ENCODE data around the gene CAPRIN1.

CAPRIN1 gene

DNA sequence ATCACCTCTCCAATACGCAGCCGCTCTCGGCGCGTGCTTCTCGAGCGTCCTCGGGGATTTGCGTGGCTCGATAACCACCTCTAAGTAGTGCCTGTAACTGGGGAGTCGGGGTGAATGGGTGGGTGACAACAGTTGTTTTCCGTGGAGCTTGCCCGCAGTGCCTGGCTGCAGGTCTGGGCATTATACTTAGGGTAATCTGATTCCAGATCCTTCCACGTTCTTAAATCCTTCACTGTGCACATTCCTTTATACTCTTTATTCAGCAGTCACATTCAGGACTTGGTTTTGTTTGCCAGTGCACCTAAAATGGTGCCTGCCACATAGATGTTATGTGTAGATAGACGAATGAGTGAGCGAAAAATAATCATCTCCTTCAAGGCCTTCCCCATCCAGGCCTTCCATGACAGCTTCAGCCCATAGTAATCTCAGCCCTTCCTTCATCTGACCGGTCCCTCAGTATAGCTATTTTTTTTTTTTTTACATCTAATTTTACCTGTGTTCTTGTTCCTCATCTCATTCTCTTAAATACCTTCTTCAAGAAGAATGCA, 54.5 kb downstream of the CAPRIN1 start:
- Histone ChIP-seq H3K27ac (ENCODE audit: low read depth, low read length) (peak overlapping the region; percentile 2; the same call in 1 of the 2 replicates), H3K9me3 (ENCODE audit: insufficient read depth, low read length) (no peaks in the 10 kb centered on the region), H3K36me3 (ENCODE audit: low read length) (no peaks in the 10 kb centered on the region), H3K9me2 (replicated peaks; ENCODE audit: insufficient read depth, low read length) (no peaks in the 10 kb centered on the region), H3K4me2 (ENCODE audit: low read depth, low read length, poor library complexity, severe bottlenecking) (peak overlapping the region; percentile 91), H3K4me3 (ENCODE audit: insufficient read depth, low read length, poor library complexity, severe bottlenecking) (peak overlapping the region; percentile 99), H3K79me2 (ENCODE audit: insufficient read depth, low read length) (peaks cover 27% of the 10 kb centered on the region), H2AFZ (ENCODE audit: low read depth, low read length, severe bottlenecking) (peak overlapping the region; percentile 52), H4K20me1 (ENCODE audit: low read depth, low read length) (no peaks in the 10 kb centered on the region), H3F3A (ENCODE audit: insufficient read depth) (peaks cover 31% of the 10 kb centered on the region), H3K27me3 (ENCODE audit: low read length) (no peaks in the 10 kb centered on the region), H3K9ac (ENCODE audit: low read length) (peak overlapping the region; percentile 91)
- TF ChIP-seq, protein P1, sequence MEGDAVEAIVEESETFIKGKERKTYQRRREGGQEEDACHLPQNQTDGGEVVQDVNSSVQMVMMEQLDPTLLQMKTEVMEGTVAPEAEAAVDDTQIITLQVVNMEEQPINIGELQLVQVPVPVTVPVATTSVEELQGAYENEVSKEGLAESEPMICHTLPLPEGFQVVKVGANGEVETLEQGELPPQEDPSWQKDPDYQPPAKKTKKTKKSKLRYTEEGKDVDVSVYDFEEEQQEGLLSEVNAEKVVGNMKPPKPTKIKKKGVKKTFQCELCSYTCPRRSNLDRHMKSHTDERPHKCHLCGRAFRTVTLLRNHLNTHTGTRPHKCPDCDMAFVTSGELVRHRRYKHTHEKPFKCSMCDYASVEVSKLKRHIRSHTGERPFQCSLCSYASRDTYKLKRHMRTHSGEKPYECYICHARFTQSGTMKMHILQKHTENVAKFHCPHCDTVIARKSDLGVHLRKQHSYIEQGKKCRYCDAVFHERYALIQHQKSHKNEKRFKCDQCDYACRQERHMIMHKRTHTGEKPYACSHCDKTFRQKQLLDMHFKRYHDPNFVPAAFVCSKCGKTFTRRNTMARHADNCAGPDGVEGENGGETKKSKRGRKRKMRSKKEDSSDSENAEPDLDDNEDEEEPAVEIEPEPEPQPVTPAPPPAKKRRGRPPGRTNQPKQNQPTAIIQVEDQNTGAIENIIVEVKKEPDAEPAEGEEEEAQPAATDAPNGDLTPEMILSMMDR (IDR thresholded peaks at IDR 0.05; ENCODE audit: insufficient read depth, low read length, poor library complexity, severe bottlenecking): no peak
- no peak for TF ChIP-seq EZH2phosphoT487 (conservative IDR thresholded peaks at IDR 0.05; ENCODE audit: low read length)

DNA sequence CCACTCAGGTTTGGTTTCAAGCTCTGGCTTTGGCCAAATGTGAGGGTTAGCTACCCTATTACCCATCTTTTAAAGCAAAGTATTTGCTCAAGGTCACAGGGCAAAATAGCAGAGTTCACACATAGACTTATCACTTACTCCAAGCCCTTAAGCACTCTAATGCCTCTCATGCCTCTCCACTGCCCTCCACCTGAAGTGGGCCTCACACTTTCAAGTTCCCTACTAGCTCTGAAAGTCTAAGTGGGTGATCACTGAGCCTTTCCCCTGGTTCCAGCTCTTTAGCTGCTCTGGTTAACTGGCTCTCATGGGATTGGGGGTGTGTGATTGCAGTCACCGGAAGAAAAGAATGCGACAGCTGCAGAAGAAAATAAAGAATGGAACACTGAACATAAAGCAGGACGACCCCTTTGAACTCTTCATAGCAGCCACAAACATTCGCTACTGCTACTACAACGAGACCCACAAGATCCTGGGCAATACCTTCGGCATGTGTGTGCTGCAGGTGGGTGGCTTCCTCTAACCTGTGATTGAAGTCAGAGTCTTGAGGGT, 60.3 kb downstream of the CAPRIN1 start:
- TF ChIP-seq, protein P1 (IDR thresholded peaks at IDR 0.05; ENCODE audit: insufficient read depth, low read length, poor library complexity, severe bottlenecking): no peak
- no peak for TF ChIP-seq EZH2phosphoT487 (conservative IDR thresholded peaks at IDR 0.05; ENCODE audit: low read length)
- H3K79me2 ChIP-seq (ENCODE audit: insufficient read depth, low read length): peaks cover 13% of the 10 kb centered on the region
- no peak overlapping the region for H3K27ac ChIP-seq (ENCODE audit: low read depth, low read length)
- no peaks in the 10 kb centered on the region for H3K36me3 ChIP-seq (ENCODE audit: low read length)
- no peak overlapping the region for H2AFZ ChIP-seq (ENCODE audit: low read depth, low read length, severe bottlenecking)
- no peaks in the 10 kb centered on the region for H3F3A ChIP-seq (ENCODE audit: insufficient read depth)
- no peak overlapping the region for H3K4me3 ChIP-seq (ENCODE audit: insufficient read depth, low read length, poor library complexity, severe bottlenecking)
- no peaks in the 10 kb centered on the region for H3K27me3 ChIP-seq (ENCODE audit: low read length)
- H3K9ac ChIP-seq (ENCODE audit: low read length): no peak overlapping the region
- H4K20me1 ChIP-seq (ENCODE audit: low read depth, low read length): no peaks in the 10 kb centered on the region
- no peaks in the 10 kb centered on the region for H3K9me3 ChIP-seq (ENCODE audit: insufficient read depth, low read length)
- H3K4me2 ChIP-seq (ENCODE audit: low read depth, low read length, poor library complexity, severe bottlenecking): no peak overlapping the region
- no peaks in the 10 kb centered on the region for H3K9me2 ChIP-seq (replicated peaks; ENCODE audit: insufficient read depth, low read length)

DNA sequence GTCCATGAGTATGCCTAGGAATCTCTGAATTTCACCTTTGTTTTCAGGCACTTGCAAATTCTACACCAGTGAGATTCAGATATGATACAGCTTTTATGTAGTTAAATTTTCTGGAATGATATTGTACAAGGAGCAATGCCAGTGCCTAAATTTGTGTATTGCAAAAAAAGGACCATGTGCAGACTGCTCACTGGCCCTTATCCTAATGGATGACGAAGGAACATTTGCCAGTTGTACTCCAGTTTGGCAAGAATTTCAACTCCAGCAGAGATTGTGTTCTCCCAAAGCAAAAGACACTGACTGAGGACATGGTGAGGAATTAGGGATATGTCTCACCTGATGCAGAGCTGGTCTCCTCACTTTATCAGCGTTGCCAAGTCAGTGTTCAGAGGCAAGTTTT, 62.5 kb downstream of the CAPRIN1 start:
- TF ChIP-seq EZH2phosphoT487 (conservative IDR thresholded peaks at IDR 0.05; ENCODE audit: low read length): no peak
- TF ChIP-seq, protein P1 (IDR thresholded peaks at IDR 0.05; ENCODE audit: insufficient read depth, low read length, poor library complexity, severe bottlenecking): no peak
- Histone ChIP-seq H3F3A (ENCODE audit: insufficient read depth) (no peaks in the 10 kb centered on the region), H3K36me3 (ENCODE audit: low read length) (no peaks in the 10 kb centered on the region), H3K9ac (ENCODE audit: low read length) (no peak overlapping the region), H3K27me3 (ENCODE audit: low read length) (no peaks in the 10 kb centered on the region), H4K20me1 (ENCODE audit: low read depth, low read length) (no peaks in the 10 kb centered on the region), H3K9me3 (ENCODE audit: insufficient read depth, low read length) (no peaks in the 10 kb centered on the region), H3K4me2 (ENCODE audit: low read depth, low read length, poor library complexity, severe bottlenecking) (no peak overlapping the region), H3K9me2 (replicated peaks; ENCODE audit: insufficient read depth, low read length) (no peaks in the 10 kb centered on the region), H3K4me3 (ENCODE audit: insufficient read depth, low read length, poor library complexity, severe bottlenecking) (no peak overlapping the region), H3K79me2 (ENCODE audit: insufficient read depth, low read length) (no peaks in the 10 kb centered on the region), H2AFZ (ENCODE audit: low read depth, low read length, severe bottlenecking) (no peak overlapping the region), H3K27ac (ENCODE audit: low read depth, low read length) (no peak overlapping the region)
